Thyroid gland (tissue), 4 donors: ENCODE data around the gene CNN3. TPM values are rescaled to one million over a fixed set of nuclear protein-coding genes. Genes with fewer than 3 reads are reported as not detected.
A peak's percentile ranks its signal among the peaks of the same experiment; 100 is the strongest.

ENCODE experiments used
- DNase-seq, 2 donors: peaks; one replicate each; pipeline ENCODE4 v3.0.0-alpha.2; 2019
- H3K27ac ChIP-seq, 3 donors: fragments of 200-600 bp; sonication (generic); 1 replicate in 2 of 3; 2 replicates in 1 of 3; pipeline ENCODE4 v1.5.1; 2016 to 2019; ENCODE audit warnings: mild to moderate bottlenecking in 1 of 3, moderate library complexity in 1 of 3
- H3K27me3 ChIP-seq: fragments of 200-600 bp; sonication (generic); one replicate; pipeline ENCODE4 v1.5.1; 2019
- H3K36me3 ChIP-seq, 2 donors: fragments of 200-600 bp; sonication (generic); one replicate each; pipeline ENCODE4 v1.5.1; 2016 to 2019
- H3K4me1 ChIP-seq, 2 donors: fragments of 200-600 bp; sonication (generic); one replicate each; pipeline ENCODE4 v1.5.1; 2017 to 2019
- H3K4me3 ChIP-seq, 3 donors: fragments of 200-600 bp; sonication (generic); replicated peaks in 1 of 3; 1 replicate in 2 of 3; 2 replicates in 1 of 3; pipeline ENCODE4 v1.5.1; 2016; ENCODE audit warnings: mild to moderate bottlenecking in 1 of 3
- H3K9me3 ChIP-seq: fragments of 200-600 bp; sonication (generic); one replicate; pipeline ENCODE4 v1.5.1; 2017
- CTCF ChIP-seq, 6 experiments: fragments of 200-600 bp in 3 of 6; fragments of 450-650 bp in 3 of 6; sonication (generic) in 3 of 6; IDR thresholded peaks; one replicate each; pipeline ENCODE4 v1.5.1; 2016 to 2019; ENCODE audit warnings: antibody characterized with exemption in 6 of 6, mild to moderate bottlenecking in 2 of 6, inconsistent platforms in 1 of 6, moderate library complexity in 1 of 6
- POLR2A ChIP-seq, 2 donors: fragments of 450-650 bp; IDR thresholded peaks; one replicate each; pipeline ENCODE4 v1.6.1; 2017; ENCODE audit warnings: antibody characterized with exemption in 2 of 2, mild to moderate bottlenecking in 2 of 2, moderate library complexity in 1 of 2
- WGBS, 2 donors: methylation state at CpG; one replicate each; pipeline ENCODE4 v1.1.5; 2017; 5-methylcytosine and 5-hydroxymethylcytosine counted together
- intact Hi-C: fragments of 100-400 bp; cut with DNase I; formaldehyde crosslinking; loops from one replicate; pipeline ENCODE4 v1.15.1; 2023
- total RNA-seq, 4 donors: library from RNA; depleted of rRNA; stranded (reverse); fragments of >200 nt; gene quantifications; one replicate each; pipeline ENCODE4 v1.2.3, GENCODE V29; 2016

The CNN3 gene
- total RNA-seq, 4 donors from 2014 or later = 149 to 257 (median 177) TPM

GRCh38 chr1:94898491-94899385 lies 28.2 kb downstream of the CNN3 start:
- TF ChIP-seq CTCF (IDR thresholded peaks at IDR 0.05) (no peak), POLR2A (IDR thresholded peaks at IDR 0.05) (no peak)
- intact Hi-C loops = no loop called here
- Histone ChIP-seq H3K4me3 (no peak overlapping the region), H3K27me3 (no peaks in the 10 kb centered on the region), H3K9me3 (no peaks in the 10 kb centered on the region), H3K27ac (peak overlapping the region in 2 of 3 donors; percentile 34 to 36), H3K4me1 (peaks cover 22 to 36% of the 10 kb centered on the region in 2 donors), H3K36me3 (peaks cover 11 to 19% of the 10 kb centered on the region in 2 donors)
- 55 to 70% methylated on average over 7 of the region's 7 CpGs for WGBS, 2 donors
- DNase-seq = no peak

DNA sequence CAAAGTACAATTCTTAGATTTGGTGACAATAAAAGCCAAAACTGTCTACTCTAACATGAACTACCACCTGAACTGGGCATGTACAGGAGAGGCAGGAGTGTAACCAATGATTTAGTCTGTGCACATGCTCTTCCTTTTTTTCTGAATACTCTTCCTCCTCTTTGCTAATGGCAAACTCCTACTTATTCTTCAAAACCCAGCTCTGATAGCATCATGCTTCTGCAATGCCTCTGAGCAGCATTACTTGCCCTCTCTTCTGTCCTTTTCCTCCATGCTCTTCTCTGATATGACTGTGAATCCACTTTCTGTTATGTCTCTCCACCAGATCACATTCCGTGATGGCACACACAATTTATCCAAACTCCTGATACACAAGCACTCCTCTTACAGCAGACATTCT lies 31.4 kb downstream of the CNN3 start:
- Histone ChIP-seq H3K36me3 (peaks cover 12 to 29% of the 10 kb centered on the region in 2 donors), H3K27ac (no peak overlapping the region), H3K9me3 (no peaks in the 10 kb centered on the region), H3K27me3 (no peaks in the 10 kb centered on the region), H3K4me3 (no peak overlapping the region), H3K4me1 (peaks cover 11 to 17% of the 10 kb centered on the region in 2 donors)
- no peak for TF ChIP-seq POLR2A (IDR thresholded peaks at IDR 0.05)
- no peak for TF ChIP-seq CTCF (IDR thresholded peaks at IDR 0.05)
- WGBS, 2 donors = 95 to 100% methylated on average over 1 of the region's 1 CpG
- intact Hi-C loops = no loop called here
- no peak for DNase-seq

- no peak overlapping the region for H3K27ac ChIP-seq
- no peaks in the 10 kb centered on the region for H3K9me3 ChIP-seq
- no peak overlapping the region for H3K4me3 ChIP-seq
- peaks cover 13 to 29% of the 10 kb centered on the region in 2 donors for H3K36me3 ChIP-seq
- 70 to 95% methylated on average over 4 of the region's 4 CpGs for WGBS, 2 donors
- intact Hi-C loops = no loop called here
- H3K27me3 ChIP-seq = no peaks in the 10 kb centered on the region
- H3K4me1 ChIP-seq = peaks cover 7 to 8% of the 10 kb centered on the region in 2 donors
- no peak for DNase-seq
- no peak for TF ChIP-seq POLR2A (IDR thresholded peaks at IDR 0.05)
- no peak for TF ChIP-seq CTCF (IDR thresholded peaks at IDR 0.05)
Observed at GRCh38 chr1:94894630-94895029, 32.3 kb downstream of the CNN3 start.

DNA sequence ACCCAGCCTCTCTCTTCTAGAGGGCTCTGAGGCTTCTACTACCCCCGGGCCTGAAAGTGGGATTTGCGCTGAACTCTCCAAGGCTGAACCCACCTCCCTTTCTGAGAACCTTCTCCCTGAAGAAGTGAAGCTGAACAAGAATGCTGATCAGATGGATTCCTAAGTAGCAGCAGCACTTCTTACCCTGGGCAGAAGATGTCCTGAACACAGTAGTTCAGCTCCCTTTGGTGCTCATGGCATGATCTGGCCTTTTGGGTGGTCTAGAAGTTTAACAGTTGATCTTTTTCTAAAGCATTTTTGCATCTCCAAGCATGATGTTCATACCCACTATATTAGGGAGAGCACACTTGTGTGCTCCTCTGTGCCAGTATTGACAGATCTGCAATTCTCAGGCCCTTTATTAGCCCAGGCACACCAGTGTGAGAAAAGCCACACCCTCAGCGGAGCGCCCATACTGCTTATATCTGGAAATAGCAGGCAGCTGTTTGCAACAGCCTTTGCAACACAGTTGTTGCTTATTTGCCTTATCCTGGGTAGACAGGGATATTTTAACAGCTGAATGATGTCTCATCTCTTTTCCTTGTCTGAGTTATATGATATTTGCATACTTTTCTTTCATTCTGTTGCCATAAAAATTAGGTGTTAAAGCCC lies 34.2 kb downstream of the CNN3 start:
- no peak for DNase-seq
- H3K4me1 ChIP-seq = no peaks in the 10 kb centered on the region
- TF ChIP-seq POLR2A (IDR thresholded peaks at IDR 0.05) = no peak
- TF ChIP-seq CTCF (IDR thresholded peaks at IDR 0.05) = no peak
- WGBS, 2 donors = 78 to 86% methylated on average over 4 of the region's 4 CpGs
- H3K27me3 ChIP-seq = no peaks in the 10 kb centered on the region
- H3K27ac ChIP-seq = no peak overlapping the region
- H3K9me3 ChIP-seq = no peaks in the 10 kb centered on the region
- H3K36me3 ChIP-seq = peaks cover 10 to 29% of the 10 kb centered on the region in 2 donors
- no peak overlapping the region for H3K4me3 ChIP-seq
- intact Hi-C loops = no loop called here

DNA sequence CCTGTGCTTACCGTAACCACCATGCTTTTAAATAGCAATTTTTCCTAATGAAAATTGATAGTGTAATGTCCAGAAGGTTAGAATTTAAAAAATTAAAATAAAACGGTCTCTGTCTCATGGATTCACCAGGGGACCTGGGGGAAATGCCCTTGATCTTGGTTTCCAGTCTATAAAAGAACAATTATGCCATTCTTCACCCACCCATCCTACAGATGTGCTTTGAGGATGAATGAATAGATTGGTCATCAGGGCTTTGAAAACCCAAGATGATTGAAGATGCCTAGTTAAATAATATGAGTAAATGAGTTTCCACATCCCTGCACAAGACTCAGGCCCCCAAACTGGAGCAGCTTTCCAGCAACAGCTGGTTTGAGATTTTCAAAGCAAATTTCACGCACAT lies 38.7 kb downstream of the CNN3 start:
- Histone ChIP-seq H3K4me1 (peaks cover 19 to 22% of the 10 kb centered on the region in 2 donors), H3K9me3 (no peaks in the 10 kb centered on the region), H3K27ac (no peak overlapping the region), H3K36me3 (peaks cover 2 to 9% of the 10 kb centered on the region in 2 donors), H3K27me3 (no peaks in the 10 kb centered on the region), H3K4me3 (no peak overlapping the region)
- intact Hi-C loops = no loop called here
- 85 to 96% methylated on average over 3 of the region's 3 CpGs for WGBS, 2 donors
- no peak for DNase-seq
- TF ChIP-seq CTCF (IDR thresholded peaks at IDR 0.05) (no peak), POLR2A (IDR thresholded peaks at IDR 0.05) (no peak)
